ENCODE measurements around the gene CDCA5.

CDCA5 gene

GRCh38 chr11:65129649-65130441 lies 46.0 kb upstream of the CDCA5 start:
- Histone ChIP-seq H3K36me3 (ENCODE audit: insufficient read depth, low read length) (peaks cover 89% of the 10 kb centered on the region), H3K4me2 (ENCODE audit: low read length) (peak overlapping the region; percentile 93), H3K4me3 (ENCODE audit: low read depth, low read length, poor library complexity, severe bottlenecking) (peak overlapping the region; percentile 95), H3K27me3 (ENCODE audit: insufficient read depth, low read length) (no peaks in the 10 kb centered on the region), H4K20me1 (ENCODE audit: insufficient read depth, low read length) (no peaks in the 10 kb centered on the region), H3K9me3 (ENCODE audit: low read length) (no peaks in the 10 kb centered on the region), H3K9ac (ENCODE audit: low read length) (peak overlapping the region; percentile 38; the same call in 1 of the 2 replicates), H3K9me2 (ENCODE audit: low read depth, low read length) (no peaks in the 10 kb centered on the region), H3K27ac (ENCODE audit: low read depth, low read length, poor library complexity, severe bottlenecking) (peak overlapping the region; percentile 99), H3K79me2 (ENCODE audit: insufficient read depth, low read length) (peaks cover 8% of the 10 kb centered on the region; the same call in 1 of the 2 replicates), H3F3A (ENCODE audit: insufficient read depth, low read length) (peaks cover 17% of the 10 kb centered on the region; the same call in 1 of the 2 replicates), H3K4me1 (ENCODE audit: insufficient read depth, low read length, severe bottlenecking) (peaks cover 36% of the 10 kb centered on the region), H2AFZ (ENCODE audit: low read length) (no peak overlapping the region)
- TF ChIP-seq CTCF (IDR thresholded peaks at IDR 0.05; ENCODE audit: low read length) (peak; percentile 36), EZH2 (IDR thresholded peaks at IDR 0.05; ENCODE audit: borderline replicate concordance, low read length) (no peak)

GRCh38 chr11:65128182-65129145 lies 44.6 kb upstream of the CDCA5 start:
- TF ChIP-seq CTCF (IDR thresholded peaks at IDR 0.05; ENCODE audit: low read length) (no peak), EZH2 (IDR thresholded peaks at IDR 0.05; ENCODE audit: borderline replicate concordance, low read length) (no peak)
- H2AFZ ChIP-seq (ENCODE audit: low read length) = no peak overlapping the region
- no peaks in the 10 kb centered on the region for H3K9me3 ChIP-seq (ENCODE audit: low read length)
- peaks cover 37% of the 10 kb centered on the region for H3K4me1 ChIP-seq (ENCODE audit: insufficient read depth, low read length, severe bottlenecking)
- H3K36me3 ChIP-seq (ENCODE audit: insufficient read depth, low read length) = peaks cover 95% of the 10 kb centered on the region
- no peaks in the 10 kb centered on the region for H4K20me1 ChIP-seq (ENCODE audit: insufficient read depth, low read length)
- H3K9me2 ChIP-seq (ENCODE audit: low read depth, low read length) = no peaks in the 10 kb centered on the region
- H3F3A ChIP-seq (ENCODE audit: insufficient read depth, low read length) = peaks cover 23% of the 10 kb centered on the region; the same call in 1 of the 2 replicates
- peaks cover 2% of the 10 kb centered on the region; the same call in 1 of the 2 replicates for H3K79me2 ChIP-seq (ENCODE audit: insufficient read depth, low read length)
- no peak overlapping the region for H3K4me2 ChIP-seq (ENCODE audit: low read length)
- H3K27ac ChIP-seq (ENCODE audit: low read depth, low read length, poor library complexity, severe bottlenecking) = peak overlapping the region; percentile 99
- no peak overlapping the region for H3K4me3 ChIP-seq (ENCODE audit: low read depth, low read length, poor library complexity, severe bottlenecking)
- H3K27me3 ChIP-seq (ENCODE audit: insufficient read depth, low read length) = no peaks in the 10 kb centered on the region
- no peak overlapping the region for H3K9ac ChIP-seq (ENCODE audit: low read length)

- Histone ChIP-seq H3K4me1 (ENCODE audit: insufficient read depth, low read length, severe bottlenecking) (peaks cover 41% of the 10 kb centered on the region), H3K4me3 (ENCODE audit: low read depth, low read length, poor library complexity, severe bottlenecking) (no peak overlapping the region), H3K27ac (ENCODE audit: low read depth, low read length, poor library complexity, severe bottlenecking) (peak overlapping the region; percentile 99), H3K9me3 (ENCODE audit: low read length) (no peaks in the 10 kb centered on the region), H3K79me2 (ENCODE audit: insufficient read depth, low read length) (peaks cover 6% of the 10 kb centered on the region), H3K36me3 (ENCODE audit: insufficient read depth, low read length) (peaks cover 87% of the 10 kb centered on the region), H4K20me1 (ENCODE audit: insufficient read depth, low read length) (no peaks in the 10 kb centered on the region), H3K9me2 (ENCODE audit: low read depth, low read length) (no peaks in the 10 kb centered on the region), H3F3A (ENCODE audit: insufficient read depth, low read length) (peaks cover 23% of the 10 kb centered on the region; the same call in 1 of the 2 replicates), H2AFZ (ENCODE audit: low read length) (no peak overlapping the region), H3K4me2 (ENCODE audit: low read length) (no peak overlapping the region), H3K9ac (ENCODE audit: low read length) (no peak overlapping the region), H3K27me3 (ENCODE audit: insufficient read depth, low read length) (no peaks in the 10 kb centered on the region)
- no peak for TF ChIP-seq CTCF (IDR thresholded peaks at IDR 0.05; ENCODE audit: low read length)
- TF ChIP-seq EZH2 (IDR thresholded peaks at IDR 0.05; ENCODE audit: borderline replicate concordance, low read length) = no peak
These were observed 43.8 kb upstream of the CDCA5 start for GRCh38 chr11:65127473-65128181.

Data from OCI-LY1 (cell line).